GM10248 (cell line): Measurements from ENCODE around the gene CLPSL2.

ENCODE experiments used
- CTCF ChIA-PET: fragments of 300-600 bp; sonication (Branson Sonifier 250); formaldehyde crosslinking; extraction: SDS; loops from one replicate; lab custom pipeline; 2021; ENCODE audit warnings: antibody characterized with exemption; lab: Yijun Ruan, JAX
- POLR2A ChIA-PET: fragments of 350-650 bp; sonication (Branson Sonifier 250); formaldehyde crosslinking; extraction: SDS; loops from one replicate; lab custom pipeline; 2020; ENCODE audit warnings: antibody characterized with exemption; lab: Yijun Ruan, JAX
- DNase-seq: peaks from one replicate; pipeline ENCODE4 v3.0.0; 2012; ENCODE audit errors: extremely low spot score
- TF ChIP-seq, protein P1 (sequence below): IDR thresholded peaks from 2 replicates; pipeline ENCODE4 v1.5.1; 2012; ENCODE audit warnings: mild to moderate bottlenecking, low read depth; ENCODE audit errors: extremely low read depth, missing control alignments, control extremely low read depth

CLPSL2 gene

DNA sequence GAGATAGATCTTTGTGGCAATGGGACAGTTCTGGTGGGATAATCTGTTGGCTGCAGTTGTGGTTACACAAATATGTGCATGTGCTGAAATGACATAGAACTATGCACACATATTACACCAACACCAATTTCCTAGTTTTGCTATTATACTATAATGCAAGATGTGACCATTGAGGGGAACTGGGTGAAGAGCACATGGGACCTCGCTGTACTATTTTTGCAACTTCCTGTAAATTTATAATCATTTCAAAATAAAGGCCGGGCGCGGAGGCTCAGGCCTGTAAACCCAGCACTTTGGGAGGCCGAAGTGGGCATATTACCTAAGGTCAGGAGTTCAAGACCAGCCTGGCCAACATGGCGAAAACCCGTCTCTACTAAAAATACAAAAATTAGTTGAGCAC is 30.9 kb upstream of the CLPSL2 start:
- CTCF ChIA-PET, result interaction anchor here (2.7 kb wide), 1 partner anchor 9 kb away, joined by 21 read pairs; the partner anchor contains the start of gene ARMC12
- TF ChIP-seq, protein P1, sequence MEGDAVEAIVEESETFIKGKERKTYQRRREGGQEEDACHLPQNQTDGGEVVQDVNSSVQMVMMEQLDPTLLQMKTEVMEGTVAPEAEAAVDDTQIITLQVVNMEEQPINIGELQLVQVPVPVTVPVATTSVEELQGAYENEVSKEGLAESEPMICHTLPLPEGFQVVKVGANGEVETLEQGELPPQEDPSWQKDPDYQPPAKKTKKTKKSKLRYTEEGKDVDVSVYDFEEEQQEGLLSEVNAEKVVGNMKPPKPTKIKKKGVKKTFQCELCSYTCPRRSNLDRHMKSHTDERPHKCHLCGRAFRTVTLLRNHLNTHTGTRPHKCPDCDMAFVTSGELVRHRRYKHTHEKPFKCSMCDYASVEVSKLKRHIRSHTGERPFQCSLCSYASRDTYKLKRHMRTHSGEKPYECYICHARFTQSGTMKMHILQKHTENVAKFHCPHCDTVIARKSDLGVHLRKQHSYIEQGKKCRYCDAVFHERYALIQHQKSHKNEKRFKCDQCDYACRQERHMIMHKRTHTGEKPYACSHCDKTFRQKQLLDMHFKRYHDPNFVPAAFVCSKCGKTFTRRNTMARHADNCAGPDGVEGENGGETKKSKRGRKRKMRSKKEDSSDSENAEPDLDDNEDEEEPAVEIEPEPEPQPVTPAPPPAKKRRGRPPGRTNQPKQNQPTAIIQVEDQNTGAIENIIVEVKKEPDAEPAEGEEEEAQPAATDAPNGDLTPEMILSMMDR, result no peak
- no peak for DNase-seq
- POLR2A ChIA-PET, result no interaction called here

DNA sequence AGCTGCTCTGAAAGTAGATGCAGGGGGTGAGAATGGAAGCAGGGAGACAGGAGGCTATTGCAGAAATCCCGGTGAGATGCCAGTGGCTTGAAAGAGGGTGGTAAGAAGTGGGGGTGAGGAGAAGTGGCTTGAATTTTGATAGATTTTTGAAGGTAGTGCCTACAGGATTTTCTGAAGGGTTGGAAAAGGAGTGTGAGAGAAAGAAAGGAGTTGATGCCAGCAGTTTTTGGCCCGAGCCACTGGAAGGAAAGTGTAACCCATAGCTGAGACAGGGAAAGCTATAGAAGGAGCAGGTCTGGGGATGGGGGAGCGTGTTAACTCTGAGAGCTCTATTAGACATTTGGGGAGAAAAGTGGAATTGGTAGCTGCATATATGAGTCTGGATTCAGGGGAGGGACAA is 29.9 kb upstream of the CLPSL2 start:
- TF ChIP-seq, protein P1, result no peak
- DNase-seq, result no peak
- ChIA-PET CTCF (interaction anchor here (0.8 to 2.7 kb wide), 4 partner anchors 10 to 162 kb away, joined by 3 to 21 read pairs (median 4); partner anchors contain the start of gene ARMC12), POLR2A (no interaction called here)

DNA sequence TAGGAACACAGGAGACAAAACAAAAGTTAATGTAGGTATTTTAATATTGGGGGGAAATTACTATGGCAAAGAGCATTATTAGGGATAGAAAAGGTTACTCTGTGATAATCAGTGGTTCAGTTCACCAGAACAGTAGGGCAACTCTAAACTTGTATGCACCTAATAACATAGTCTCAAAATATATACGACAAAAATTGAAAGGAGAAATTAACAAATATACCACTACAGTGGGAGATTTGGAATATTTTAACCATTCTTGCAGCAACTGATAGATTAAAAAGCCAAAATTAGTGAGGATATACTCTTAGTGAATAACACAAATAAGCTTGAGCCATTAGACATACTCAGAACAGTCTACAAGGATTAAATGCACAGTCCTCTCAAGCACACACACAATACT is 28.5 kb upstream of the CLPSL2 start:
- no peak for DNase-seq
- CTCF ChIA-PET, result interaction anchor here (1.0 to 8.3 kb wide), 3 partner anchors 11 to 224 kb away, joined by 3 to 67 read pairs (median 21); partner anchors contain the start of gene ARMC12
- POLR2A ChIA-PET, result no interaction called here
- TF ChIP-seq, protein P1, result no peak

DNA sequence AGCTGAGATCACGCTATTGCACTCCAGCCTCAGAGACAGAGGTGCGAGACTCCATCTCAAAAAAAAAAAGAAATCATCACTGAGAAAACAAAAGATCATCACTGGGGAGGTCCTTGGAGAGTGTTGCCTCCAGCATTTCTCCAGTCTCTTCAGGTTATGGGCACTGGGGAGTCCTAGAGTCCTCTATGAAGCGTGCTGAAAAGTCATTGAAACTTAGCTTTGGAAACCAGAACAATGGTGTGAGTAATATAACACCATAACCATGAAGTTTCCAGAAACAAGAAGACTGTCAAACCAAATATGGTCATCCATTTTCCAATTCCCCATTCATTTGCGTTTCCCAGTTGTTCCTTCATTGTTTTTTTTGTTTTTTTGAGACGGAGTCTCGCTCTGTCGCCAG is 25.8 kb upstream of the CLPSL2 start:
- TF ChIP-seq, protein P1, result no peak
- no peak for DNase-seq
- POLR2A ChIA-PET, result no interaction called here
- CTCF ChIA-PET, result interaction anchor here (1.7 to 8.3 kb wide), 2 partner anchors 14 to 228 kb away, joined by 6 to 67 read pairs; partner anchors contain the start of gene ARMC12

DNA sequence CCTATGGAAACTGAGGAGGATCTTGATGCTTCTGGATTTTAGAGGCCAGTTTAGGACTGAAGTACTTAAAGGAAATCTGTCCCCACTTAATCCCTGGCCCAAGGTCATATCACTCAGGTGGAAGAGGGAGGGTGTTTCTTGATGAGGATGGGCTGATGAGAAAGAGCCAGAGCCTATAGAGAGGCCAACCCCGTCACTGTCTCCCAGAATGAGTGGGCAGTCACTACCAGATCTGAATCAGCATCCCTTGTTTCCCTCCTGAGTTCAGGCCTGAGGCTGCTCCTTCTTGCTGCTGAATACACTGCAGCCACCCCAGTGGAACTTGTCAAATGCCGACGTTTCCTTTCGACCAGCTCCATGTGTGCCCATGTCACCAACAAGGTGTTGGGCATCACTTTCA is 24.8 kb upstream of the CLPSL2 start:
- TF ChIP-seq, protein P1, result no peak
- ChIA-PET POLR2A (no interaction called here), CTCF (interaction anchor here (0.8 to 8.3 kb wide), 3 partner anchors 15 to 121 kb away, joined by 3 to 67 read pairs (median 3); partner anchors contain the start of gene ARMC12)
- DNase-seq, result no peak

DNA sequence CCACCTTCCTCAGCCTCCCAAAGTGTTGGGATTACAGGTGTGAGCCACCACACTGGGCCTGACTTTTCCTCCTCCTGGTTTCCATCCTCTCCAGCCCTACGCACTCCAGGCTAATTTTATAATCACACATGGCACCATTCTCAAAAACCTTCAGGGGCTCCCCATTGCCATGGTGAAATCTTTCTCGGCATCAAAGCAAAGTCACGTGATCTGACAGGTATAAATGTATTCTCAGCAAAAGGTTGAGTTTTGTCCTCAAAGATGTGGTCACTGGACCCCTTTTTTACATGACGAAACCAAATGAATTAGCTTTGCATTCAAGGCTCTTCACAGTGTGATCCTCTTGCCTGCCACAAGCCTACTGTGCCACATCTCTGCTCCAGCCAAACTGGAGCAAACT is 24.1 kb upstream of the CLPSL2 start:
- CTCF ChIA-PET, result interaction anchor here (0.8 to 8.3 kb wide), 2 partner anchors 16 to 120 kb away, joined by 3 to 67 read pairs; partner anchors contain the start of gene ARMC12
- POLR2A ChIA-PET, result no interaction called here
- DNase-seq, result no peak
- TF ChIP-seq, protein P1, result no peak
